BLaER1 treated with 17β-estradiol and CSF1 and Interleukin-3, amounts not matched to agents 10 nM and 100 nM (cell line): ENCODE data around the gene KDM6A.

Experiments
- H3K27ac ChIP-seq, 11 experiments: shearing (Covaris generic); formaldehyde crosslinking; 2 replicates each; pipeline ENCODE4 v1.8.1; 2022
- H3K27me3 ChIP-seq, 11 experiments: shearing (Covaris generic); formaldehyde crosslinking; 2 replicates each; pipeline ENCODE4 v1.8.1; 2022
- H3K36me3 ChIP-seq, 11 experiments: shearing (Covaris generic); formaldehyde crosslinking; 2 replicates each; pipeline ENCODE4 v1.8.1; 2022
- H3K4me1 ChIP-seq, 10 experiments: shearing (Covaris generic); formaldehyde crosslinking; 2 replicates each; pipeline ENCODE4 v1.8.1; 2022
- H3K4me2 ChIP-seq, 11 experiments: shearing (Covaris generic); formaldehyde crosslinking; 2 replicates each; pipeline ENCODE4 v1.8.1; 2022
- H3K4me3 ChIP-seq, 10 experiments: shearing (Covaris generic); formaldehyde crosslinking; 2 replicates each; pipeline ENCODE4 v1.8.1; 2022
- H3K9ac ChIP-seq, 11 experiments: shearing (Covaris generic); formaldehyde crosslinking; 2 replicates each; pipeline ENCODE4 v1.8.1; 2022
- H3K9me3 ChIP-seq, 11 experiments: shearing (Covaris generic); formaldehyde crosslinking; replicated peaks in 1 of 11; 2 replicates each; pipeline ENCODE4 v1.8.1; 2022
- H4K20me1 ChIP-seq, 11 experiments: shearing (Covaris generic); formaldehyde crosslinking; 2 replicates each; pipeline ENCODE4 v1.8.1; 2022
- Cebpa-rat ChIP-seq, 11 experiments: shearing (Covaris generic); IDR thresholded peaks; 2 replicates each; pipeline ENCODE4 v1.8.1; 2022

Gene KDM6A

GRCh38 chrX:44871114-44871645 is 1.8 kb upstream of the KDM6A start:
- Histone ChIP-seq H3K4me2 (peak overlapping the region; percentile 69 to 95 (median 82)), H3K9me3 (no peaks in the 10 kb centered on the region), H3K27me3 (no peaks in the 10 kb centered on the region), H3K36me3 (no peaks in the 10 kb centered on the region; a peak in 1 of 22 replicates), H3K27ac (peak overlapping the region; percentile 95 to 100 (median 98); a peak in 20 of 22 replicates), H4K20me1 (peaks cover 6 to 24% (median 15%) of the 10 kb centered on the region in 11 experiments; a peak in 19 of 22 replicates), H3K4me1 (peaks cover 20 to 31% (median 26%) of the 10 kb centered on the region in 10 experiments), H3K4me3 (peak overlapping the region; percentile 70 to 99 (median 93)), H3K9ac (peak overlapping the region; percentile 97 to 100 (median 99))
- no peak for TF ChIP-seq Cebpa-rat (IDR thresholded peaks at IDR 0.05)

GRCh38 chrX:44871931-44872820 is 812 bp upstream of the KDM6A start:
- H3K9me3 ChIP-seq = no peaks in the 10 kb centered on the region
- H3K4me3 ChIP-seq = peak overlapping the region; percentile 70 to 99 (median 93)
- H4K20me1 ChIP-seq = peaks cover 7 to 25% (median 18%) of the 10 kb centered on the region in 11 experiments; a peak in 19 of 22 replicates
- H3K9ac ChIP-seq = peak overlapping the region; percentile 97 to 100 (median 99)
- peaks cover 21 to 33% (median 27%) of the 10 kb centered on the region in 10 experiments for H3K4me1 ChIP-seq
- peaks cover 0 to 6% (median 0%) of the 10 kb centered on the region in 11 experiments; a peak in 3 of 22 replicates for H3K36me3 ChIP-seq
- H3K27ac ChIP-seq = peak overlapping the region; percentile 95 to 100 (median 98)
- peak overlapping the region; percentile 69 to 95 (median 82) for H3K4me2 ChIP-seq
- no peak for TF ChIP-seq Cebpa-rat (IDR thresholded peaks at IDR 0.05)
- no peaks in the 10 kb centered on the region for H3K27me3 ChIP-seq

- H3K4me2 ChIP-seq = peak overlapping the region; percentile 61 to 93 (median 89)
- H3K36me3 ChIP-seq = peaks cover 0 to 19% (median 8%) of the 10 kb centered on the region in 11 experiments; a peak in 17 of 22 replicates
- H4K20me1 ChIP-seq = peaks cover 9 to 38% (median 28%) of the 10 kb centered on the region in 11 experiments; a peak in 19 of 22 replicates
- TF ChIP-seq Cebpa-rat (IDR thresholded peaks at IDR 0.05) = peak in 8 of 11 experiments; percentile 52 to 86 (median 77); a peak in 13 of 22 replicates
- no peaks in the 10 kb centered on the region for H3K27me3 ChIP-seq
- peak overlapping the region; percentile 80 to 99 (median 94) for H3K4me3 ChIP-seq
- H3K27ac ChIP-seq = peak overlapping the region; percentile 96 to 100 (median 99)
- peak overlapping the region; percentile 97 to 100 (median 99) for H3K9ac ChIP-seq
- H3K4me1 ChIP-seq = peaks cover 21 to 45% (median 27%) of the 10 kb centered on the region in 10 experiments
- H3K9me3 ChIP-seq = peaks cover 0 to 10% (median 3%) of the 10 kb centered on the region in 11 experiments; a peak in 13 of 22 replicates
Observed at GRCh38 chrX:44873415-44874276, 658 bp downstream of the KDM6A start.

DNA sequence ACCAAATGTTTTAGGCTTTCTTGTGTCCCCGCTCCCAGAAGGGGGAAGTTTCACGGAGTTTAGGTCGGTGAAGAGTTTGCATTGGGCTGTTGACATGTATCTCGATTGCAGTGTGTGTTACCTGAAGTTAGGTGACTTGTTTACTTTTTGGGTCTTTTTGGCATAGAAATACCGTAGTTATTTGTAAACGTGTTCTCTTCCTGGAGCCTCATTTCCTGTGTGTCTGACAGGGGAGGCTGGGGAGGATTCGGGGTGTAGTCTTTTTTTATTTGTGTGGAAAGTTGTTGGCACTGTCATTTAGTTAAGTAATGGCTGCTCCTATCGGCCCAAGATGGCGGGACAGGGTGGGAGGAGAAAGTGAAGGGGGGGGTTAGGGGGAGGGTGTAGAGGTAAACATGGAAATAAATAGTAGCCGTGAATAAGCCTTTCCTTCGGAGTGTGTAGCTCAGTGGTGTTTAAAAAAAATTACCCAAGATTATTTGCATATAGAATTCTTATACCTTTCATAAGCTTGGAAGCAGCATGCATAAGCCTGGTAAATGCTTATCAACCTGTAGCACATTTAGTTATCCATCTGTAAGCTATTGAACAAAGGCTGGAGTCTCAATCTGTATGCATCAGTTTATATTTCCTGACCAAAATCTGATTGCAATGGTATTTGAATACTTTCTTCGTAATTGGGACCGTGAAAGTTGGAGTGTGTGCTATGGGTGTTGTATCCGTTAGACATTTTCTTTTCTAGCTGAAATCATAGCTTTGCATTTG is 1.6 kb downstream of the KDM6A start:
- peak overlapping the region; percentile 96 to 100 (median 99) for H3K27ac ChIP-seq
- H3K9me3 ChIP-seq = peaks cover 0 to 18% (median 10%) of the 10 kb centered on the region in 11 experiments; a peak in 13 of 22 replicates
- TF ChIP-seq Cebpa-rat (IDR thresholded peaks at IDR 0.05) = no peak
- peaks cover 13 to 47% (median 33%) of the 10 kb centered on the region in 11 experiments; a peak in 19 of 22 replicates for H4K20me1 ChIP-seq
- peaks cover 0 to 29% (median 15%) of the 10 kb centered on the region in 11 experiments; a peak in 17 of 22 replicates for H3K36me3 ChIP-seq
- H3K9ac ChIP-seq = peak overlapping the region; percentile 97 to 100 (median 99)
- peak overlapping the region; percentile 80 to 99 (median 94) for H3K4me3 ChIP-seq
- H3K4me1 ChIP-seq = peaks cover 21 to 47% (median 27%) of the 10 kb centered on the region in 10 experiments
- no peaks in the 10 kb centered on the region for H3K27me3 ChIP-seq
- peak overlapping the region; percentile 61 to 93 (median 89) for H3K4me2 ChIP-seq

DNA sequence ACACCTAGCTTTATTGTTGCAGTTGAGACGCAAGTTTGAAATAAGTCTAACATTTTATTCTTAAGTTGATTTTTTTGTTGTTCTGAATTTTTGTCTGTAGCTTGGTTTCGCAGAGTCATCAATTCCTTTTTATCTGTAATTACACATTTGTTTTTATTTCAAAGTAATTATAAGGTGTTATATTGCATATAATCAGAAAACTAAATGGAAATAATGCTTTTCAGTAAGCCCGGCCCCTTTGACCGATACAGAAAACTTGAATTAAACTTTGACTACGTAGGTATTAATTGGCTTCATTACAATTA is 2.1 kb downstream of the KDM6A start:
- Histone ChIP-seq H3K27ac (peak overlapping the region; percentile 19 to 100 (median 99); a peak in 21 of 22 replicates), H3K4me3 (peak overlapping the region; percentile 80 to 99 (median 94)), H3K9me3 (peaks cover 0 to 23% (median 13%) of the 10 kb centered on the region in 11 experiments; a peak in 13 of 22 replicates), H3K27me3 (no peaks in the 10 kb centered on the region), H3K4me1 (peaks cover 17 to 41% (median 26%) of the 10 kb centered on the region in 10 experiments), H3K4me2 (peak overlapping the region; percentile 61 to 93 (median 89)), H4K20me1 (peaks cover 13 to 53% (median 37%) of the 10 kb centered on the region in 11 experiments; a peak in 19 of 22 replicates), H3K9ac (peak overlapping the region; percentile 97 to 100 (median 99)), H3K36me3 (peaks cover 0 to 34% (median 16%) of the 10 kb centered on the region in 11 experiments; a peak in 18 of 22 replicates)
- TF ChIP-seq Cebpa-rat (IDR thresholded peaks at IDR 0.05) = no peak

GRCh38 chrX:44876086-44876485 is 3.1 kb downstream of the KDM6A start:
- peaks cover 20 to 62% (median 47%) of the 10 kb centered on the region in 11 experiments; a peak in 20 of 22 replicates for H4K20me1 ChIP-seq
- H3K9me3 ChIP-seq = peaks cover 0 to 31% (median 17%) of the 10 kb centered on the region in 11 experiments; a peak in 15 of 22 replicates
- peak overlapping the region; percentile 97 to 100 (median 99) for H3K9ac ChIP-seq
- no peaks in the 10 kb centered on the region for H3K27me3 ChIP-seq
- TF ChIP-seq Cebpa-rat (IDR thresholded peaks at IDR 0.05) = no peak
- peaks cover 8 to 32% (median 18%) of the 10 kb centered on the region in 10 experiments for H3K4me1 ChIP-seq
- H3K27ac ChIP-seq = peak overlapping the region in 2 of 11 experiments; percentile 99 to 100; a peak in 4 of 22 replicates
- peaks cover 0 to 44% (median 25%) of the 10 kb centered on the region in 11 experiments; a peak in 19 of 22 replicates for H3K36me3 ChIP-seq
- H3K4me3 ChIP-seq = peak overlapping the region; percentile 80 to 99 (median 94); a peak in 19 of 20 replicates
- peak overlapping the region; percentile 61 to 93 (median 89) for H3K4me2 ChIP-seq

DNA sequence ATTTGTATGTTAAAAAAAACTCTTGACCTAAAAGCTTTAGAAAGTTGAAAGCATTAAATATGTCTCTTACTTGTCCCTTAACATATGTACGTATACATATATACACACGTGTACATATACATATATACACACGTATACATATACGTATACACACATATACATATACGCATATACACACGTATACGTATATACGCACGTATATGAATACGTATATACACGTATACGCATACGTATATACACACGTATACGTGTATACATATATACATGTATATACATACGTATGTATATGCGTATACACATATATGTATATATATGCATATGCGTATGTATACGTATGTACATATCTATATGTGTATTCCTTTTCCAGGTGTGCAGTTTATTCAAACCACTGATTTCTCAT is 3.8 kb downstream of the KDM6A start:
- Histone ChIP-seq H3K4me2 (peak overlapping the region in 1 of 11 experiments; percentile 17; a peak in 2 of 22 replicates), H4K20me1 (peaks cover 27 to 69% (median 54%) of the 10 kb centered on the region in 11 experiments; a peak in 21 of 22 replicates), H3K27ac (no peak overlapping the region), H3K4me3 (no peak overlapping the region), H3K27me3 (no peaks in the 10 kb centered on the region), H3K9me3 (peaks cover 0 to 38% (median 24%) of the 10 kb centered on the region in 11 experiments; a peak in 15 of 22 replicates), H3K9ac (no peak overlapping the region), H3K4me1 (peaks cover 7 to 33% (median 14%) of the 10 kb centered on the region in 10 experiments; a peak in 19 of 20 replicates), H3K36me3 (peaks cover 0 to 50% (median 31%) of the 10 kb centered on the region in 11 experiments; a peak in 20 of 22 replicates)
- TF ChIP-seq Cebpa-rat (IDR thresholded peaks at IDR 0.05) = no peak
